HG02798 (cell line): Measurements from ENCODE around the gene ARID3B.
"Not testable (repeated sequence)": the region's sequence is repeated elsewhere in the genome, so short reads cannot be mapped to it uniquely, and the experiment has no call there.

Source experiments
- ATAC-seq: cut with Tn5 transposase; IDR thresholded peaks from one replicate; pipeline ENCODE4 v1.9.1; 2021; ENCODE audit warnings: mild to moderate bottlenecking; ENCODE audit not compliant: unreplicated experiment, poor library complexity

The ARID3B gene

DNA sequence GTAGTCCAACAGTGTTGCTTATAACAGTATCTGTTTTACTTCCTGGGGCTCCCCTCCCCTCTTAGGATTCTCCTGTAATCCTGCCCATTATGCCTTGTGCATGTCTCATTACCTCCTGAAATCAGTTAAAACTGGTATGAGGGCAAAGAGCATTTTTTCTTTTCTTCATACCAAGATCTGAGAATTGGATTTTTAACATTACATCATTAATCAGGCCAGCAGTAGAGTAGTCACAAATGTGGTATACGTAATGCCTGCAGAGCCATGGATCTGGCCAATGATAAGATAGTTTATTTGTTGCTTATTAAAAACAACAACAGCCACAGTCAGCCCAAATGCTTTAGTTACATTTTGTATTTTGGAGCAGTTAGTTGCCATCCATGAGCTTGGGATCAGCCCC is 23.2 kb downstream of the ARID3B start:
- ATAC-seq = no peak

DNA sequence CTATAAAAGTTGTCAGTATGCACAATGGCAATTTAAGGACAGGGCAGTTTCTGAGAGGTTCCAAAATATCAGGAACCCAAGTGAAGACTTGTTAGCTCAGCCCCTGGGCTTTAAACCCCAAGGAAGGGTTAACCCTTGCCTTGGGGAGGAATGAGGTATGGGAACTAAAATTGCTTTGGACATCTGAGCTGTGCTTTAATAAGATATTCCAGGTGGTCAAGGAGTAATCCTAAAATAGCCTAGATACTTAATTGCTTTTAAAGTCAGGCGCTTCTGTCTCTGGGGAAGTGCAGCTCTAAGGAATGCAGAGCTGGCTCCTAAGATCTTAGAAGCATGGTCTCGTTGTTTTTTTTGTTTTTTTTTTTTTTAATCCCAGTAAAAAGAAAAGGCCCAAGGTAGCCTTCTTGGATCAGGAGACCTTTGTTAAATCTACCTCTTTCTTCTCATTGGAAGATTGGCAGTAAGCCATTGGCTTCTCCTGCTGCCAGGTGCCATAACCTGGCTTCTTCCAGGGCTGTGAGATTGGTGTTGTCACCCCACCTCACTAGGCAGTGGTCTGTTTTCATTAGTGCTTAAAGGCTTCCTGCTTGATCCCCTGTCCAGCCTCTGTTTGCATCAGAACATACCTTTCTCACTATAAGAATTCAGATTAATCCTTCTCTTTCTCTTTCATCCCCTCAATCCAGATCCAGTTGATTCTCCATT is 24.5 kb downstream of the ARID3B start:
- no peak for ATAC-seq

DNA sequence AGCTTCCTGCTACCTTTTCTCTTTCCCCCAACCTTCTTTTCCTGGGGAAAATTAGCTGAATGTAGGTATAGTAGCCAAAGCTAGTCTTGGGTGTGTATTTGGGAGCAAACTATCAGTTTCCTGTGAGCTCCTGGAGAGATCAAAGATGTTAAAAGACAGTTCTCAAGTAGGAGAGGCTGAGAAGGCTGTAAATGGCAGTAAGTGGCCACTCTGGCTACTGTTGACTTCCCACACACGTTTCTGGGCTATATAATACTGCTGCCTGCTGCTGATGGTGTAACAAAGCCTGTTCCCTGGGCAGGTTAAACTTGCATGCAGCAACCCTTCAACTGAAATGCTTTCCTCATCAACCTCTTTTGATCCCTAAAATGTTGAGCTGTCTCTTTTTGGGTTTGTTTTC is 27.6 kb downstream of the ARID3B start:
- ATAC-seq = no peak

DNA sequence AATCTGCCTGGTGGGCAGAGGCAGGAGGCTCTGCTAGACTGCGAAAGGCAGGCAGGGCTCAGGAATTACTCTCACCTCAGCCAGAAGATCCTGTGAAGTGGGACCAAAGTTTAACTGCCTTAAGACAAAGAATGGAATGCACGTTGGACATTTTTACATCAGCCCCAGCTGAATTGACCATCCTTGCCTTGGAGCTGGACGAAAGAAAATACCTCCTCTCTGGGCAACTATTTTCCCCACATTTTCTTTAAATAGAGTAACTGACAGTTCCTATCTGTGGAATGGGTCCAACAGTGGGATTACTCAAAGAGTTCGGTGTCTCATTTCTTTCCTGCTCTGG is 28.7 kb downstream of the ARID3B start:
- no peak for ATAC-seq

DNA sequence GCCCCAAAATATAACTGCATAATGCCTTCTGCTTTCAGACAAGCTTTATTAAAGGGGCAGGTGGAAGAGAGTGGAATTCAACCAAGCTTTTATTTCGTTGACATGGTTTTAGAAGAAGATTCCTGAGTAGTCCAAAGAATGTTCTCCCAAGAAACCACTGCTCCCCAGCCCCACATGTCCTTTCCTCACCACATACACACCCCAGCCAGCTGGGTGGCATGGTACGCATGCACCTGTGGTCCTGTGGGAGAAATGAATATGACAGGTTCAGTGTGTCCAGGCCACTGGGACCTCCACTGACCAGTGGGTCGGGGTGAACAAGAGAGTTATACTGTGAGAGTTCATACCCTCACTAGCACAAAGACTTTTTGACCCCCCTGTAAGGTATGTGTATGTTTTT is 30.2 kb downstream of the ARID3B start:
- no peak for ATAC-seq

DNA sequence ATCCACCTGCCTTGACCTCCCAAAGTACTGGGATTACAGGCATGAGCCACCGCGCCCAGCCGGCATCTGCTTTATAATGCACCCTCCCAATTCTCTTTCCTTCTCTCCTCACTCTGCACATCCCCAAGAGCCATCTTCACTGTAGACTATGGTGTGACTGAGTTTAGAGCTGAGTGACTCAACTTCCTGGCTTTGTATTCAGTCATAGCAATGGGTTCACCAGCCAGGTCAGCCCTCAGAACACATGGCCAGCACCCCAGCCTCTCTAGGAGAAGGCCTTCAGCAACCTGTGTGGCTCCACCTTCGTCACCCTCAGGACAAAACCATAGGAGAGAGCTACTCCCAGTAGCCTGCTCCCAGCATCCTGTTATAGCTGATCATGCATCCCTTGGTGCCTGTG is 33.0 kb downstream of the ARID3B start:
- no peak for ATAC-seq

DNA sequence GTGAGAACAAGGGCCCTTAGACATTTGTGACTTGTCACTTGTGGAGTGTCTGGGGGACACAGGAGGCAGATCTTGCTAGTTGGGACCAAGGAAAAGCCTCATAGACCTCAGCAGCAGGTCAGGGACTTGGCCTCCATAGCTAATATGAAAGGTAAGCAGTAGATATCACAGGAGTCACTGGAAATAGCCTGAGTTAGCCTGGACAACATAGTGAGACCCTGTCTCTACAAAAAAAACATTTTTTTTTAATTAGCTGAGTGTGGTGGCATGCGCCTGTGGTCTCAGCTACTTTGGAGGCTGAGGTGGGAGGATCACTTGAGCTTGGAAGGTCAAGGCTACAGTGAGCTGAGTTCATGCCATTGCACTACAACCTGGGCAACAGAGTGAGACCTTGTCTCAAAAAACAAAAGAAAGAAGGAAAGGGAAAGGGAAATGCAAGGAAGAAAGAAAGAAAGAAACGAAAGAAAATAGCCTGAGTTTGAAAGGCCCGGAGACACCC is 37.5 kb downstream of the ARID3B start:
- ATAC-seq = no peak

DNA sequence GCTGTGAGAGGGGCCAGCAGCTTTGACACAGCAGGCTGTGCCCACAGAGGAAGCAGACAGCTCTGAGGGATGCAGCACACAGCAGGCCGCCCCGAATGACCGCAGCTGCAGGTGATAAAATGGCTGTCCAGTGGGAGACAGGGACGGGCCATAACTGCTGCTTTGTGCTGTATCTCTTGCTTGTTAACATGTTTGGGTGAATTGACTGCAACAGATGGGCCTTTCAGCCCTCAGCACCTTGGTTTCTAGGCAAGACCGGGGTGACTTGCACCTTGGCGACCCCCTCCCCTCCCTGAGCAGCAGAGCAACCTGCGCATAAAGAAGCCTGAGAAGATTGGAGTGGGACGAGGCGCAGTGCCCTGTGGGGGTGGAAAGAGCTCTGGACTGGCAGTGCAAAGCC is 38.0 kb downstream of the ARID3B start:
- ATAC-seq = no peak

DNA sequence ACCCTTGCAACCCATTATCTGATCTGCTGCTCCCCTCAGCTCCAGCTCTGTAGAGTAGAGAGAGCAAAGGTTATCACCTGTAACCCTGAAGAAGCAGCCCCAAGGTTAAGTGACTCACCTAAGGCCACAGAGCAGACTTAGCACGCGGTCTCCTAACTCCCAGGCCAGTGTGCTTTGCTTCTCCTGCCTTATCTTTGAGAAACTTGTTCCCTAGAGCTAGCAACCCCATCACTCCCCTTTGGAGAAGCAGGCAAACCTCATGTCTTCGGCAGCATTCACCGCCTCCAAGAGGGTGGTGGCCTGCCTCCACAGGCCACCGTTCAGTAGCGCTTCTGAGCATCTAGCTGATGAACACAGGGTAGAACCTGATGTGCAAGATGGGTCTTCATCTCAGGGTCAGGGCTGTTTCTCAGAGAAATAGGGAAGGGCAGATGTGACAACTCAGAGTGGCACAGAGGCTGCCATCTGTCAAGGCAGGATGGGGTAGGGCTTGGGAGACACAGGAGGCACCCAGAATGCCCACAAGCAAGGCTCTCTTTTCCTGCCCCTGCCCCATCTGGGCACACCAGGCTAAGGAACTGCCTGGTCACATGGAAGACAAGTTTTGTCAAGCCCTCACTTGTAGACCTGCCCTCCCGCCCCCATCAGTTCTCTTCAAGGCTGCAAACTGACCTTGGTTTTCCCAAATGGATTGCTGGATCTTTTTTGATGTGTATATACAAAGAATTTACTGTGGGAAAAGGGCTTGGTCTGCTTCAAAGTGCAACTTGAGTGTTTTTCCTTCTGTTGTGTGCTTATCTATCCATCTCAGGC is 39.7 kb downstream of the ARID3B start:
- no peak for ATAC-seq

DNA sequence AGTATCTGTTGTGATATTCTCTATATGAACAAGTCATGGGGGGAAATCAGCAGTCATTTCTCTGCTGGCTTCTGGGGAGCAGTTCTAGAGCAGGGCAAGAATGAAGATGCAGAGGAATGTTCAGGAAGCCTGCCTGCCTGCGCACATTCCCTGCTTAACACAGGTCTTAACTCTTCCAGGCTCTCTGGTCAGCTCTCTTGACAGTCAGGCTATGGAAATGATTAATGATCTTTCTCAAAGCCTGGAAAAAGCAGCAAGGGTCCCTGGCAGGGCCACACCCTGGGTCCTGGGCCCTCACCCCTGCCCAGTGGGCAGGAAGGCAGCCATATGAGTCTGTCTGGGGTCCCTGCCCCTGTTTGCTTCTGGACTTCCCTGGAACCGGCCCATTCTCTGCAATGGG is 43.2 kb downstream of the ARID3B start:
- ATAC-seq = no peak

DNA sequence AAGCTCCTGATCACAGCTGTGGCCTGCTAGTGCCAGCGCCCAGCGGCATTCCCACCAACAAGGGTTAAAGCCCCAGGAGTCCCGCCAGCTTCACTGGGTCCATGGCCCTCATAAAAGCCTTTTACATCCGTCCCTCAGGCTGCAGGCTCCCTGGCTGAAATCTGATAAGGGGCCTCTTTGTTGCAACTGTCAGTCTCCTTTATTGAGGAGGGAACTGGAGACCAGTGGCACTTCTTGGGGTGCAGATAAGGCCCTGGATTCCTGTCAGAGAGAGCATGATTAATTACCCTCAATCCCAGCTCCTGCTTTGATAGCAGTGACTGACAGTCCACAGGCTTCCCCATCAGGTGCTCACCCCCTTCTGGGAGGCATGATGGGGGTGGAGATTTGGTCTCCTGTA is 43.8 kb downstream of the ARID3B start:
- no peak for ATAC-seq

DNA sequence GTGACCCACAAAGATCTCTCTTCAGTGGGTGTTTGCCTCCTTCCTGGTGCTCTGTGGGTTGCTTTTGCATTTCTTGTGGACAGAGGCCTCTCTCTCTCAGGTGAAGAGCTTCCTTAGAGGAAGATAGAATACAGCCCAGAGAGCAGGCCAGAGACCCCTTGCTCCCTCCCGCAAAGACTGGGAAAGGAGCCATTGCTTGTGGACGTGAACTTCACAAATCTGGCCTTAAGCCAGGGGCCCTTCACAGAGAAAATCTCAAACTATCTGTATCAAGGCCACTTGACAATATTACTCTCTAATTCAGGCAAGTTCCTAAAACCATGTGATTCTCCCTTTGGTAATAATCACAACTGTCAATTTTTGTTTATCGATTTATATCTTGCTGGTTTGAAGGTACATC is 44.2 kb downstream of the ARID3B start:
- no peak for ATAC-seq

DNA sequence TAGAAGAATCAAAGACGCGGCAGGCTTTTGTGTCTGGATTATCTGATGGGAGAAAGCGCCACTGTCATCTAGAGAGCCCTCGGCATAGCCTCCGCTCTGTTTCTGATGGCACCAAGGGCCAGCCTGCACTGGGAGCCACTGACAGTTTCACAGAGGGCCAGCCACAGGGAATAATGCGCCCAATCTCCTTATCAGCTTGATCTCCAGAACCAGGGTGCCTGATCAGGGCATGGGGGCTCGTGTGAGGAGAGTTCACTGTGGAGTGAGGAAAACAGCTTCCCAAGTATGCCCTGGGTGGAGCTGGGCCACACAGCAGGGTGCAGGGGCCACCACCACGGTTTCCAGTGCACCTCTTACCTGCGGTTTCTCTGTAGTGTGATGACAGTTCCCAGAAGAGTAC is 44.8 kb downstream of the ARID3B start:
- ATAC-seq = no peak

DNA sequence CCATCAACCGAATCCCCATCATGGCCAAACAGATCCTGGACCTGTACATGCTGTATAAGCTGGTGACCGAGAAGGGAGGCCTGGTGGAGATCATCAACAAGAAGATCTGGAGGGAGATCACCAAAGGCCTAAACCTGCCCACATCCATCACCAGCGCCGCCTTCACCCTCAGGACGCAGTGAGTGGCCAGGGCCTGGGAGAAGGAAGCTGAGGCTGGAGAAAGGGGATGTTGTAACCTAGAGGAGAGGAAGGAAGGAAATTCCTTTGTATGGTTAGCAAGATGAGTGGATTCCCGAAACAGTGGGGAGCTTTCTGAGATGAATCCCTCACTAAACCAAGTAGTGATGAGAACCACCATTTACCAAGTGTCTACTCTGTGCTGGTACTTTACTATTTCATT is 48.8 kb downstream of the ARID3B start:
- no peak for ATAC-seq

DNA sequence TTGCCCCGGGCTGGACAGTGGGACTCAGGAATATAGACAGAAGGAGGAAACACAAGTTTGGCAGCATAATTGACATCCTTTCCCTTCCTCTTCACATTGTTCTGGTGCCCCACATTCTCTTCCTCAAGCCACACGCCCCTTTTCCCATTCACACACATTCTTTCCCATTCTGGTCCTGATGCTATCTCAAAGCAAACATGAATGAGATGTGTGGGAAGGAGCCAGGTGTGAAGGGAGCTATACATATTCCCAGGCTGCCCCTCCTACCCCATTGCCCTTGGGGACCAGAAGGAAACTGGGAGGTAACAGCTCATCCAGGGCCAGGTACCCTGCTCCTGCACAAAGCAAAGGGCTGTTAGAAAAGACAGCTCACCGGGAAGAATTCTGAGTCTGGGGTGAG is 51.2 kb downstream of the ARID3B start:
- no peak for ATAC-seq

DNA sequence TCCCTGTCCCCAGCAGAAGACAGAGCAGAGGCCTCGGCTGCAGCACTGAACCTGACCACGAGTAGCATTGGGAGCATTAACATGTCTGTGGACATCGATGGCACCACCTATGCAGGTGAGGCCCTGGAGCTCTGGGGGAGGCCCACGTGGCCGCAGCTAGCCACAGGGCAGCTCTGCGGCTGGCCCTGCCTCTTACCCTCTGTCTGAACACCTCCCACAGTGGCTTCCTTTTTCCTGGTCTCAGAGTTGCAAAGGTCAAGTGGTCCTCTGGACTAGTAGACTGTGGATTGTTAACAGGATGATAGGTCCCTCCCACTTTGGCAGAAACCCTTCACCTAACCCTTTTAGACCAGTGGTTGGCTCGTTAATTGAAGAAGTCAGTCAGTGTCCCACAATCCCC is 52.1 kb downstream of the ARID3B start:
- no peak for ATAC-seq

DNA sequence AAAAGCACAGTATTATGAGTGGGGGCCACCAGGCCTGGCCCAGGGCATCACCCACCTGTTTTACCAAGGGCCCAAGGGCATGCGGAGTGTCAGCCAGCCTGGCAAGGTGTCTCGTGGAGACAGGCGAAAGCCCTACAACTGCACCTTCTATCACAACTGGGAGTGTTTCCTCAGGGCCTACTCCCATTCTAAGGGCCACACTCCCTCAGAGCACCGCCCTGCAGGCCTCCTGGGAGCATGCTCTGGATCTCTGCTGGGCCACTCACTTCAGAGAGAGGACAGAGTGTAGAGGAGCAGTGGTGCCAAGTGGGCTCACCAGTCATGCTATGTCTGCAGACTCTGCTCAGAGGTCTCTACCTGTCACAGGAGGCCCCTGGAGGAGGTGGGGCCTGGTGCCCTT is 53.4 kb downstream of the ARID3B start:
- ATAC-seq = no peak

DNA sequence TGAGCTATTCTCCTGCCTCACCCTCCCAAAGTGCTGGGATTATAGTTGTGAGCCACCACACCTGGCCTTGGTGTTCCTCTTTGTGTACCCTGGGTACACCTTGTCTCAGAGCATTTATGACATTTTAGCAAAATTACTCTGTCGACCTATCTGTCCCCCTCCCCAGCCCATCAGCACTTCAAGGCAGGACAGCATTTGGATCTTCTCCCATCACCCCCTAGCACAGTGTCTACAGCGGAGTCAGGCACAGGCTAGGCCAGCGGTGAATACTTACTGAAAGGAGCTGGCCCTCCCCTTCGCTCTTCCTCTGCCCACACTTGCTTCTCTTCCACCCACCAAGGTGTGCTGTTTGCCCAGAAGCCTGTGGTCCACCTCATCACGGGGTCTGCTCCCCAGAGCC is 54.3 kb downstream of the ARID3B start:
- no peak for ATAC-seq

DNA sequence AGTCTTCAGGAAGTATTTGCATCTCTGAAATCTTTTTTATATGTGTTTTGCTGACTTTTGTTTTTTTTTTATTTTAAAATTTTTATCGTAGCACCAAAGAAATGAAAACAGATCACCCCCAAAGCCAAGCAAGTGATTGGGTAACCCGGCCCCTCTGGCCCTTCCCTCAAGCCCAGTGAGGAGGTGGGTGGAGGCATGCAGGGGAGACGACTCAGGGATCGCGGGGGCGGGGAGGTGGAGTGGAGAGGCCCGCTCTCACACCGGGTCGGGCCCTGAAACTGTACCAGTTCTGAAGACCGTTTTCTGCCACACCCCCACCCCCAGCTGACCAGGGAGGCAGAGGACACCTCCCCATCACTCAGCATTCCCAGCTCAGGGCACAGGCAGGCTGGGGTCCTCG is 55.7 kb downstream of the ARID3B start:
- ATAC-seq = not testable (repeated sequence)

DNA sequence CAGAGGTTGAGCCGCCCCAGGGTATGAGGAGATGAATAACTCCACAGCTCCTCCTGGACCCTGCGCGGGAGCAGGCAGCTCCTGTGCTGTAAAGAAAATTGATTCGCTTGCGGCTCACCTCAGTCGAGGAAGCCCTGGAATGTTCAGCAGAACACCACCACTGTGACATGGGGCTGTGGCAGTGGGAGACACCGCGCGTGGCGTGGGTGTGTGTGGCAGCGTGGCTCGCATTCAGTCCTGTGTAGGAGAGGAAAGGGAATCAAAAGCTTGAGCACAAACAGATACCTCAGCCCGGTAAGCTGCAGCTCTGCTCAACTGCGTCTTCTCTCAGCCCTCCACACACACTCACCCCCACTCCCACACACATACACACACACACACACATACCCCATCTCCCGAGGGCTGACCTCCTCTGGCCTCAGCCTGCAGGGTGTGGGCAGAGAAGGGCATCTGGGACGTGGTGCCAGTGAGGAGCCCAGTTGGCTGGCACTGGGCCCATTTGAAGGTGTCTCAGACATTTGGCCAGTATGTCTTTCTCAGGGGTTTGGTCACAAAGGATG is 56.2 kb downstream of the ARID3B start:
- ATAC-seq = not testable (repeated sequence)

DNA sequence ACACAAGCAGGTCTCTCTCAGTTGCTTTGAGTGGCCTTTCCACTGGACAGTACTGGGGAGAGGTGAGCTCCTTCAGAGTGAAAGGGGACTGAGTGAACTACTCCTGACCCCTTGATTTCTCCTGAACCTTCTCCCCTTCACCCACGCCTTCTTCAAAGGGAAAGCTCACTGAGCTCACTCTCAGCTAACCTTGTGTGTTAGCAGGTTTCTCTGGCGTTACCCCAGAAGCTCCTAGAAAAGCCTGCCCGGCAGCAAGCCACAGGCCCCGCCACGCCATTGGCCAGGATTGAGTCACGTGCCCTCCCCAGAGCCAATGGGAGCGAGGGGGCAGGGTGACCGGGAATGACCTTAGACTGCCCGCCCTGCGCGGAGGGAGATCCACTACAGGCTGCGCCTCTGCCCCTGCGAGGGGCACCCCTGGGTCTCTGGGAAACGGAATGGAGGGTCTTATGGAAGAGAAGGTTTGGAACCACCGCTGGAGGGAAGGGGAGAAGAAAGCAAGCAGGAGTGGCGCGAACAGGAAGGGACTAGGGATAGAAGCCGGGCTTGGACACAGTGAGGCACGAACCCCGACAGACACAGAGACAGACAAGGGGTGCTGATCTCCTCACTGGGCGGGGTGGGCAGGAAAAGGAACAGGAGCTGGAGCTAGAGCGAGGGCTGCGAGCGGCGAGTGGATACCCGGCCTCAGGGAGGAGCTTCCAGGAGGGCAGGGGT is 57.3 kb downstream of the ARID3B start:
- ATAC-seq = peak; percentile 94
